Spleen (tissue), 13 donors: Measurements from ENCODE around the gene B4GALNT3. TPM values are rescaled to one million over a fixed set of nuclear protein-coding genes. Genes with fewer than 3 reads are reported as not detected.
A peak's percentile ranks its signal among the peaks of the same experiment; 100 is the strongest.
"Not testable (repeated sequence)": the region's sequence is repeated elsewhere in the genome, so short reads cannot be mapped to it uniquely, and the experiment has no call there.

Experiments
- DNase-seq: peaks from one replicate; pipeline ENCODE4 v3.0.0-alpha.2; 2020
- H3K27ac ChIP-seq, 8 donors: fragments of 200-600 bp; sonication (generic) in 7 of 8; 1 replicate in 4 of 8; 2 replicates in 4 of 8; pipeline versions ENCODE4 v1.5.0 to v1.8.0; 2016 to 2021; ENCODE audit warnings: inconsistent platforms in 4 of 8, mild to moderate bottlenecking in 4 of 8, moderate library complexity in 1 of 8
- H3K27me3 ChIP-seq, 7 donors: fragments of 200-600 bp; sonication (generic) in 6 of 7; replicated peaks in 1 of 7; 1 replicate in 4 of 7; 2 replicates in 3 of 7; pipeline versions ENCODE4 v1.5.0 to v1.8.0; 2016 to 2021; ENCODE audit warnings: inconsistent platforms in 3 of 7, mild to moderate bottlenecking in 1 of 7
- H3K36me3 ChIP-seq, 6 donors: fragments of 200-600 bp; sonication (generic) in 5 of 6; 1 replicate in 4 of 6; 2 replicates in 2 of 6; pipeline versions ENCODE4 v1.5.0 to v1.8.0; 2016 to 2021; ENCODE audit warnings: inconsistent platforms in 2 of 6
- H3K4me1 ChIP-seq, 6 donors: fragments of 200-600 bp; sonication (generic) in 5 of 6; 1 replicate in 3 of 6; 2 replicates in 3 of 6; pipeline versions ENCODE4 v1.5.0 to v1.8.0; 2016 to 2021; ENCODE audit warnings: inconsistent platforms in 3 of 6
- H3K4me3 ChIP-seq, 8 donors: fragments of 200-600 bp; sonication (generic) in 7 of 8; 1 replicate in 4 of 8; 2 replicates in 4 of 8; pipeline versions ENCODE4 v1.5.0 to v1.8.0; 2016 to 2021; ENCODE audit warnings: inconsistent platforms in 4 of 8, mild to moderate bottlenecking in 4 of 8, moderate library complexity in 2 of 8
- H3K9me3 ChIP-seq, 8 donors: fragments of 200-600 bp; sonication (generic) in 7 of 8; 1 replicate in 4 of 8; 2 replicates in 4 of 8; pipeline versions ENCODE4 v1.5.0 to v1.8.0; 2016 to 2021; ENCODE audit warnings: inconsistent platforms in 4 of 8
- POLR2A ChIP-seq, 3 donors: fragments of 450-650 bp; IDR thresholded peaks; one replicate each; pipeline ENCODE4 v1.5.1; 2017; ENCODE audit warnings: antibody characterized with exemption in 3 of 3, mild to moderate bottlenecking in 1 of 3
- POLR2AphosphoS5 ChIP-seq, 3 donors: sonication (generic); formaldehyde crosslinking; IDR thresholded peaks; one replicate each; pipeline ENCODE4 v1.5.1; 2017; ENCODE audit warnings: antibody characterized with exemption in 3 of 3
- WGBS, 5 donors: extraction: QIAGEN DNeasy Blood & Tissue Kit in 3 of 5; methylation state at CpG; one replicate each; pipeline versions ENCODE4 v1.1.5 to v1.1.7; 2013 to 2018; 5-methylcytosine and 5-hydroxymethylcytosine counted together
- intact Hi-C: fragments of 100-400 bp; cut with DNase I; formaldehyde crosslinking; loops from one replicate; pipeline ENCODE4 v1.15.0; 2023; ENCODE audit warnings: low total_unique reads
- long read RNA-seq, 2 donors: transcript quantifications; one replicate each; lab custom pipeline, GENCODE V29; 2026
- polyA plus RNA-seq, 3 donors: library from polyadenylated mRNA; stranded (reverse); fragments of 200-250 nt; gene quantifications; one replicate each; pipeline ENCODE4 v1.2.1, GENCODE V29; 2013
- total RNA-seq, 7 donors: library from RNA; depleted of rRNA in 3 of 7; stranded (reverse); fragments of >200 nt in 3 of 7; fragmentation: NEBNext Ultra II Directional in 4 of 7; extraction: Animal tissue kit (Norgen Biotek cat#: 25700) in 4 of 7; gene quantifications; one replicate each; pipeline versions ENCODE4 v1.1.0 to v1.2.1, GENCODE V29; 2016 to 2021
- TF ChIP-seq, protein P1 (sequence below), 11 experiments: fragments of 200-600 bp in 7 of 11; fragments of 450-650 bp in 4 of 11; sonication (generic) in 4 of 11; IDR thresholded peaks in 8 of 11; conservative IDR thresholded peaks in 3 of 11; 1 replicate in 7 of 11; 2 replicates in 4 of 11; pipeline versions ENCODE4 v1.4.0 to v1.8.0; 2016 to 2021; ENCODE audit warnings: antibody characterized with exemption in 11 of 11, inconsistent platforms in 4 of 11, mild to moderate bottlenecking in 1 of 11
- donor health status: healthy with polysubstance abuse.
- donor health status: DM: no; HTN: no; CAD: no; lungs with moderate emphysema.
- donor health status: DM: no; HTN: no; CAD: no.
- donor health status: Bipolar disorder and iron deficiency.
- donor health status: healthy.
- donor health status: DM: no; HTN: no; CAD: no.
- donor health status: DM: yes; HTN: yes; CAD: no.

Gene B4GALNT3
- total RNA-seq (1 to 10 TPM in 5 of 7 donors, under 1 TPM in 2; 0.28 to 2.0 (median 1.4) TPM), polyA plus RNA-seq (1 to 10 TPM in 2 of 3 donors, under 1 TPM in 1; 0.76 to 1.8 (median 1.6) TPM)
- long read RNA-seq, donor 1 = 0 reads
- long read RNA-seq, donor 2 = 0 reads

- intact Hi-C loops = loop anchor here (5.0 kb wide), 1 partner anchor 88 kb away; no protein-coding TSS in a partner anchor
- peak; percentile 78 for DNase-seq
- Histone ChIP-seq H3K4me1 (peaks cover 5 to 22% (median 17%) of the 10 kb centered on the region in 6 donors), H3K27ac (no peak within 1 kb of the TSS), H3K36me3 (no peaks in the 10 kb centered on the region), H3K27me3 (peaks cover 0 to 73% (median 36%) of the 10 kb centered on the region in 7 donors), H3K9me3 (no peaks in the 10 kb centered on the region), H3K4me3 (peak within 1 kb of the TSS; percentile 25 to 78 (median 49))
- no peak for TF ChIP-seq POLR2AphosphoS5 (IDR thresholded peaks at IDR 0.05)
- TF ChIP-seq POLR2A (IDR thresholded peaks at IDR 0.05) = no peak
- TF ChIP-seq, protein P1, sequence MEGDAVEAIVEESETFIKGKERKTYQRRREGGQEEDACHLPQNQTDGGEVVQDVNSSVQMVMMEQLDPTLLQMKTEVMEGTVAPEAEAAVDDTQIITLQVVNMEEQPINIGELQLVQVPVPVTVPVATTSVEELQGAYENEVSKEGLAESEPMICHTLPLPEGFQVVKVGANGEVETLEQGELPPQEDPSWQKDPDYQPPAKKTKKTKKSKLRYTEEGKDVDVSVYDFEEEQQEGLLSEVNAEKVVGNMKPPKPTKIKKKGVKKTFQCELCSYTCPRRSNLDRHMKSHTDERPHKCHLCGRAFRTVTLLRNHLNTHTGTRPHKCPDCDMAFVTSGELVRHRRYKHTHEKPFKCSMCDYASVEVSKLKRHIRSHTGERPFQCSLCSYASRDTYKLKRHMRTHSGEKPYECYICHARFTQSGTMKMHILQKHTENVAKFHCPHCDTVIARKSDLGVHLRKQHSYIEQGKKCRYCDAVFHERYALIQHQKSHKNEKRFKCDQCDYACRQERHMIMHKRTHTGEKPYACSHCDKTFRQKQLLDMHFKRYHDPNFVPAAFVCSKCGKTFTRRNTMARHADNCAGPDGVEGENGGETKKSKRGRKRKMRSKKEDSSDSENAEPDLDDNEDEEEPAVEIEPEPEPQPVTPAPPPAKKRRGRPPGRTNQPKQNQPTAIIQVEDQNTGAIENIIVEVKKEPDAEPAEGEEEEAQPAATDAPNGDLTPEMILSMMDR (IDR thresholded peaks at IDR 0.05 in 8 of 11, conservative IDR thresholded peaks at IDR 0.05 in 3 of 11) = no peak
- WGBS, 5 donors = 4 to 19% (median 6%) methylated on average over 25 to 82 of the region's 82 CpGs
Measured at GRCh38 chr12:459430-460258, at the start of gene B4GALNT3. TSS of gene B4GALNT3 (plus strand) at chr12:459939. CDS start at chr12:460377, 438 bp downstream.

DNA sequence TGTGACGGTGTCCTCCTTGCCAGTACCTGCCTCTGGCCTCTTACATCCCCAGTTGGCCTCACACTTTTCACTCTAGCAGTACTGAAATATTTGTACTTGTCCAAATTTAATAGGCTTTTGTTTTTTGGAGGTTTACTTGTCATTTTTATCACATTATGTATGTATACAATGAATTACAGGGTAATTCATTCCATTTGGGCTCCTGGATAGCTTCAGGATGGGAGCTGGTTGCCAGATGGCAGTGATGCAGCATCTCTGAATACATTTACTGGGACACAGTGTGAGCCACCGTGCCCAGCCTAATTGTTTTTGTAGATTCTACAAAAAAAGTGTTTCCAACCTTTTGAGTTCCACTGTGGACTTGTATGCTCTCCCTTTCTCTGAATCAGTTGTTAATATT lies 44.9 kb upstream of the B4GALNT3 start:
- H3K36me3 ChIP-seq = peaks cover 0 to 88% (median 57%) of the 10 kb centered on the region in 6 donors
- H3K27ac ChIP-seq = no peak overlapping the region
- H3K4me1 ChIP-seq = no peaks in the 10 kb centered on the region
- DNase-seq = no peak
- intact Hi-C loops = no loop called here
- no peaks in the 10 kb centered on the region for H3K9me3 ChIP-seq
- TF ChIP-seq POLR2AphosphoS5 (IDR thresholded peaks at IDR 0.05) (no peak), POLR2A (IDR thresholded peaks at IDR 0.05) (no peak)
- TF ChIP-seq, protein P1 (IDR thresholded peaks at IDR 0.05 in 8 of 11, conservative IDR thresholded peaks at IDR 0.05 in 3 of 11) = no peak
- no peak overlapping the region for H3K4me3 ChIP-seq
- no peaks in the 10 kb centered on the region for H3K27me3 ChIP-seq
- 91 to 94% (median 93%) methylated on average over 2 of the region's 2 CpGs for WGBS, 5 donors

GRCh38 chr12:418432-418831 lies 41.3 kb upstream of the B4GALNT3 start:
- Histone ChIP-seq H3K4me3 (no peak overlapping the region), H3K27ac (no peak overlapping the region), H3K9me3 (no peaks in the 10 kb centered on the region), H3K4me1 (no peaks in the 10 kb centered on the region), H3K36me3 (peaks cover 0 to 67% (median 35%) of the 10 kb centered on the region in 6 donors), H3K27me3 (no peaks in the 10 kb centered on the region)
- DNase-seq = no peak
- TF ChIP-seq POLR2AphosphoS5 (IDR thresholded peaks at IDR 0.05) (no peak), POLR2A (IDR thresholded peaks at IDR 0.05) (no peak)
- TF ChIP-seq, protein P1 (IDR thresholded peaks at IDR 0.05 in 8 of 11, conservative IDR thresholded peaks at IDR 0.05 in 3 of 11) = no peak
- WGBS, 5 donors = 96 to 98% (median 96%) methylated on average over 6 of the region's 6 CpGs
- intact Hi-C loops = no loop called here

DNA sequence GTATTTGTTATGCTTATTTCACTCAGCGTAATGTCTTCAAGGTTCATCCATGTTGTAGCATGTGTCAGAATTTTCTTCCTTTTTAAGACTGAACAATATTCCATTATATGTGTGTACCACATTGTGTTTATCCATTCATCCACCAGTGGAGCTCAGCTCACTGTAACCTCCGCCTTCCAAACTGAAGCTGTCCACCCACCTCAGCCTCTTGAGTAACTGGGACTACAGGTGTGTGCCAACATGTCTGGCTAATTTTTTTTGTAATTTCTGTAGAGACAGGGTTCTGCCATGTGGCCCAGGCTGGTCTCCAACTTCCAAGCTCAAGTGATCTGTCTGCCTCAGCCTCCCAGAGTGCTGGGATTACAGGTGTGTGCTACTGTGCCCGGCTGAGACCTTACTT lies 37.2 kb upstream of the B4GALNT3 start:
- DNase-seq = no peak
- Histone ChIP-seq H3K4me3 (no peak overlapping the region), H3K27me3 (no peaks in the 10 kb centered on the region), H3K4me1 (no peaks in the 10 kb centered on the region), H3K36me3 (peaks cover 0 to 71% (median 23%) of the 10 kb centered on the region in 6 donors), H3K27ac (no peak overlapping the region), H3K9me3 (no peaks in the 10 kb centered on the region)
- WGBS, 5 donors = 93 to 98% (median 97%) methylated on average over 3 of the region's 3 CpGs
- intact Hi-C loops = no loop called here
- no peak for TF ChIP-seq POLR2A (IDR thresholded peaks at IDR 0.05)
- TF ChIP-seq, protein P1 (IDR thresholded peaks at IDR 0.05 in 8 of 11, conservative IDR thresholded peaks at IDR 0.05 in 3 of 11) = no peak
- no peak for TF ChIP-seq POLR2AphosphoS5 (IDR thresholded peaks at IDR 0.05)

DNA sequence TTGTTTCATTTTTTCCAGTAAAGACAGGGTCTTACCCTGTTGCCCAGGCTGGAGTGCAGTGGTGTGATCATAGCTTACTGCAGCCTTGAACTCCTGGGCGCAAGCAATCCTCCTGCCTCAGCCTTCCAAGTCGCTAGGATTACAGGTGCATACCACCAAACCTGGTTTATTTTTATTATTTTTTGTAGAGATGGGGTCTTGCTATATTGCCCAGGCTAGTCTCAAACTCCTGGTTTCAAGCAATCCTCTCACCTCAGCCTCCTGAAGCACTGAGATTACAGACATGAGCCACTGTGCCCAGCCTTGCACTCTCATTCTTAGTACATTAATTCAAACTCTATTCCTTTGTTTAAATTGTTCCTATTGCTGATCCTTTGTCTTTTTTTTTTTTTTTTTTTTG lies 24.0 kb upstream of the B4GALNT3 start:
- H3K9me3 ChIP-seq, H3K27me3 ChIP-seq, H3K27ac ChIP-seq, H3K4me1 ChIP-seq, DNase-seq, intact Hi-C loops, H3K4me3 ChIP-seq: not testable (repeated sequence)
- peaks cover 0 to 97% (median 46%) of the 10 kb centered on the region in 6 donors for H3K36me3 ChIP-seq
- WGBS, 5 donors = 92 to 96% (median 95%) methylated on average over 2 of the region's 2 CpGs
